OCI-LY1 (cell line): Measurements from ENCODE around the gene NLGN3.

Experiments used
- H2AFZ ChIP-seq: fragments of 200-600 bp; sonication (generic), shearing (Covaris generic); 2 replicates; pipeline ENCODE4 v1.6.0; 2014; ENCODE audit warnings: antibody characterized with exemption, mild to moderate bottlenecking, low read length
- H3F3A ChIP-seq: fragments of 200-600 bp; sonication (generic), shearing (Covaris generic); 2 replicates; pipeline ENCODE4 v1.6.0; 2014; ENCODE audit warnings: mild to moderate bottlenecking, antibody characterized with exemption, low read length, moderate library complexity; ENCODE audit not compliant: insufficient read depth
- H3K27ac ChIP-seq: fragments of 200-600 bp; sonication (generic); 2 replicates; pipeline ENCODE4 v1.5.1; 2014; ENCODE audit warnings: low read length, mixed run types, mild to moderate bottlenecking, low read depth; ENCODE audit not compliant: poor library complexity, severe bottlenecking
- H3K27me3 ChIP-seq: fragments of 200-600 bp; sonication (generic); 2 replicates; pipeline ENCODE4 v1.6.0; 2014; ENCODE audit warnings: antibody characterized with exemption, mild to moderate bottlenecking, low read length, moderate library complexity; ENCODE audit not compliant: insufficient read depth
- H3K36me3 ChIP-seq: fragments of 200-600 bp; sonication (generic); 2 replicates; pipeline ENCODE4 v1.6.1; 2014; ENCODE audit warnings: mild to moderate bottlenecking, antibody characterized with exemption, low read length, moderate library complexity, mixed read lengths; ENCODE audit not compliant: insufficient read depth
- H3K4me1 ChIP-seq: fragments of 200-600 bp; sonication (generic); 2 replicates; pipeline ENCODE4 v1.5.1; 2014; ENCODE audit warnings: mild to moderate bottlenecking, low read length, moderate library complexity; ENCODE audit not compliant: insufficient read depth, severe bottlenecking
- H3K4me2 ChIP-seq: fragments of 200-600 bp; sonication (generic), shearing (Covaris generic); 2 replicates; pipeline ENCODE4 v1.6.1; 2014; ENCODE audit warnings: low read length
- H3K4me3 ChIP-seq: fragments of 200-600 bp; sonication (generic); 2 replicates; pipeline ENCODE4 v1.5.1; 2014; ENCODE audit warnings: low read length, low read depth, mild to moderate bottlenecking, mixed read lengths; ENCODE audit not compliant: poor library complexity, severe bottlenecking
- H3K79me2 ChIP-seq: fragments of 200-600 bp; shearing (Covaris generic); 2 replicates; pipeline ENCODE4 v1.6.1; 2016; ENCODE audit warnings: mixed run types, low read length, mixed read lengths; ENCODE audit not compliant: insufficient read depth
- H3K9ac ChIP-seq: fragments of 200-600 bp; sonication (generic), shearing (Covaris generic); 2 replicates; pipeline ENCODE4 v1.6.1; 2014; ENCODE audit warnings: mild to moderate bottlenecking, low read length, mixed read lengths
- H3K9me2 ChIP-seq: fragments of 200-600 bp; sonication (generic), shearing (Covaris generic); 2 replicates; pipeline ENCODE4 v1.6.1; 2014; ENCODE audit warnings: low read depth, mild to moderate bottlenecking, low read length, mixed read lengths
- H3K9me3 ChIP-seq: fragments of 200-600 bp; shearing (Covaris generic); 2 replicates; pipeline ENCODE4 v1.6.1; 2014; ENCODE audit warnings: low read length, mixed read lengths
- H4K20me1 ChIP-seq: fragments of 200-600 bp; sonication (generic), shearing (Covaris generic); 2 replicates; pipeline ENCODE4 v1.6.0; 2016; ENCODE audit warnings: mild to moderate bottlenecking, low read length; ENCODE audit not compliant: insufficient read depth
- CTCF ChIP-seq: fragments of 200-600 bp; sonication (generic), shearing (Covaris generic); IDR thresholded peaks from 2 replicates; pipeline ENCODE4 v1.5.1; 2017; ENCODE audit warnings: mild to moderate bottlenecking, antibody characterized with exemption, low read length, moderate library complexity, mixed read lengths
- EZH2 ChIP-seq: fragments of 200-600 bp; sonication (generic), shearing (Covaris generic); IDR thresholded peaks from 2 replicates; pipeline ENCODE4 v1.8.0; 2017; ENCODE audit warnings: borderline replicate concordance, mixed run types, mild to moderate bottlenecking, antibody characterized with exemption, low read length, moderate library complexity, mixed read lengths

NLGN3 gene

GRCh38 chrX:71214604-71215337 lies 70.1 kb downstream of the NLGN3 start:
- TF ChIP-seq EZH2 = no peak
- no peak for TF ChIP-seq CTCF
- no peaks in the 10 kb centered on the region for H4K20me1 ChIP-seq
- no peaks in the 10 kb centered on the region for H3K9me2 ChIP-seq
- H3K9me3 ChIP-seq = no peaks in the 10 kb centered on the region
- no peak overlapping the region for H3K9ac ChIP-seq
- H3K4me2 ChIP-seq = no peak overlapping the region
- no peak overlapping the region for H3K4me3 ChIP-seq
- H3K4me1 ChIP-seq = peaks cover 8% of the 10 kb centered on the region
- no peaks in the 10 kb centered on the region for H3K27me3 ChIP-seq
- H3K36me3 ChIP-seq = no peaks in the 10 kb centered on the region
- H3K79me2 ChIP-seq = no peaks in the 10 kb centered on the region
- H3F3A ChIP-seq = no peaks in the 10 kb centered on the region
- H3K27ac ChIP-seq = no peak overlapping the region
- no peak overlapping the region for H2AFZ ChIP-seq

- Histone ChIP-seq H3K9me2 (no peaks in the 10 kb centered on the region), H3K4me3 (no peak overlapping the region), H3K27me3 (no peaks in the 10 kb centered on the region), H3K36me3 (no peaks in the 10 kb centered on the region), H3K79me2 (no peaks in the 10 kb centered on the region), H3F3A (no peaks in the 10 kb centered on the region), H3K4me1 (peaks cover 8% of the 10 kb centered on the region), H3K4me2 (no peak overlapping the region), H3K27ac (no peak overlapping the region), H3K9me3 (no peaks in the 10 kb centered on the region), H2AFZ (no peak overlapping the region), H4K20me1 (no peaks in the 10 kb centered on the region), H3K9ac (no peak overlapping the region)
- TF ChIP-seq EZH2 = no peak
- no peak for TF ChIP-seq CTCF
Measured at GRCh38 chrX:71215338-71215912, 70.8 kb downstream of the NLGN3 start.

- Histone ChIP-seq H3K9me2 (no peaks in the 10 kb centered on the region), H3F3A (no peaks in the 10 kb centered on the region), H3K27me3 (no peaks in the 10 kb centered on the region), H3K4me2 (no peak overlapping the region), H2AFZ (no peak overlapping the region), H3K9ac (no peak overlapping the region), H3K4me1 (peaks cover 8% of the 10 kb centered on the region), H3K27ac (no peak overlapping the region), H3K36me3 (no peaks in the 10 kb centered on the region), H3K9me3 (no peaks in the 10 kb centered on the region), H3K4me3 (no peak overlapping the region), H4K20me1 (no peaks in the 10 kb centered on the region), H3K79me2 (no peaks in the 10 kb centered on the region)
- TF ChIP-seq EZH2 = no peak
- no peak for TF ChIP-seq CTCF
Measured at GRCh38 chrX:71216485-71216884, 71.8 kb downstream of the NLGN3 start.
